Activated CD8-positive, alpha-beta memory T cell treated with anti-CD3 and anti-CD28 coated beads for 48 hours (primary cell): Measurements from ENCODE around the gene SPOCD1.

Experiments used
- DNase-seq, 3 experiments: peaks; one replicate each; pipeline ENCODE4 v3.0.0-alpha.2; 2020; ENCODE audit warnings: low read depth in 2 of 3, low spot score in 2 of 3

SPOCD1 gene

GRCh38 chr1:31815752-31816500, at the start of gene SPOCD1:
SPOCD1 (minus strand) TSS chr1:31816022; CDS start chr1:31815333, 689 bp downstream.
- peak; percentile 68 to 83 (median 76) for DNase-seq

- no peak for DNase-seq
Observed at GRCh38 chr1:31862071-31862470, 46.2 kb upstream of the SPOCD1 start.

- no peak for DNase-seq
Observed at GRCh38 chr1:31861346-31861745, 45.5 kb upstream of the SPOCD1 start.

GRCh38 chr1:31860581-31860980, 44.8 kb upstream of the SPOCD1 start:
- no peak for DNase-seq

DNA sequence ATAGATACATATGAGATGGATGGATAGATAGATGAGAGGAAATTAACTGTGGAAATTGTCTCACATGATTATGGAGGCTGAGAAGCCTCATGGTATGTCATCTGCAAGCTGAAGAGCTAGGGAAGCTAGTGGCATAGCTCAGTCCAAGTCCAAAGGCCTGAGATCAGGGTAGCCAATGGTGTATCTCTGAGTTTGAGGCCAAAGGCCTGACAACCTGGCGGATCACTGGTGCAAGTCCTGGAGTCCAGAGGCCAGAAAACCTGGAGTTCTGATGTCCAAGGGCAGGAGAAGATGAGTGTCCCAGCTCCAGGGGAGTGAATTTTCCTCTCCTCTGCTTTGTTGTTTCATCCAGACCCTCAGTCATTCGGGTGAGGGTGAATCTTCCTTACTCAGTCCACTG, 43.9 kb upstream of the SPOCD1 start:
- no peak for DNase-seq

- DNase-seq: no peak
Observed at GRCh38 chr1:31859044-31859443, 43.2 kb upstream of the SPOCD1 start.

- DNase-seq: no peak
Observed at GRCh38 chr1:31857863-31858262, 42.0 kb upstream of the SPOCD1 start.

DNA sequence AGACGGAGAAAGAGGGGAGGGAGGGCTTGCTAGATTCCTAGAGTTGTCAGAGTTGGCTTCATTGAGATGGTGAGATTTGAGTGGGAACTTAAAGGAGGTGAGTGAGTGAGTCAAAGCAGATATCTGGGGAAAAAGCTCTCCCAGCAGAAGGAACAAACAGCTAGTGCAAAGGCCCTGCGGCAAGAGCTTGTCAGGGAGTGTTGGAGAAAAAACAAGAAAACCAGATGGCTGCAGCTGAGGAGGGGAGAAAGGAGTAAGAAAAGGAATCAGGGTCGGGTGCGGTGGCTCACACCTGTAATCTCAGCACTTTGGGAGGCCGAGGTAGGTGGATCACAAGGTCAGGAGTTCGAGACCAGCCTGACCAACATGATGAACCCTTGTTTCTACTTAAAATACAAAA, 40.3 kb upstream of the SPOCD1 start:
- DNase-seq: no peak

- DNase-seq: no peak
Observed at GRCh38 chr1:31855038-31855845, 39.4 kb upstream of the SPOCD1 start.

DNA sequence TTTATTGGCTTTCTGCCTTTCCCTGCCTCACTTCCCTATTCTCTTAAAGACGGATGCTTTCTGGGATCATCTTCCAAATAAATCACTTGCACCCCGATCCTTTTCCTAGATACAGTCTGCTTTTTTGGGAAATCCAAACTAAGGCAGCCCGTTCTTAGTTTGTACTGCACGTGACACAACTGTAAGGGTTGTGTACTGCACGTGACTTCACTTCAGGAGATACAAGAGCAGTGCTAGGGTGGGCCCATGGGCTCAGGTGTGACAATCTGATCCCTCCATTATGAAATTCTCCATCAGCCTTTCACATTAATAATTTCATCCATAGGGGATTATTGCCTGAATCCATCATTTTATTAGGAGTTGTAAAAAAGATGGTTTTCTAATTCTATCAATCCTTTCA, 33.8 kb upstream of the SPOCD1 start:
- no peak for DNase-seq

- DNase-seq: no peak
Observed at GRCh38 chr1:31848381-31848897, 32.6 kb upstream of the SPOCD1 start.

DNA sequence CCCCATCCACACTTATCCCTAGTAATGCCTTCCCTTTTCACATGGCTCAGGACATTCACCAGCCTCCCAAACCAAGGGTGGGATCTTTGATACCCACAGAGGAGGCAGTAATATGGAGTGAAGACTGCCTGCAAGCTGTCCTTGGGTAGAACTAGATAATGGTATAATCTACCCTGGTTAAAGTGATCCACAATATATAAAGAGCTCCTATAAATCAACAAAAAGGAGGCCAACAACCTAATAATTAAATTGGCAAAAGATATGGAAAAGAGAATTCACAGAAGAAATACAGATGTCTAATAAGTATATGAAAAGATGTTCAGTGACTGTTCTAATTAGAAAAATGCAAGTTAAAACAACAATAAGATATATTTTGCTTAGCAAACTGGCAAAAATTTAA, 30.7 kb upstream of the SPOCD1 start:
- DNase-seq: no peak

DNA sequence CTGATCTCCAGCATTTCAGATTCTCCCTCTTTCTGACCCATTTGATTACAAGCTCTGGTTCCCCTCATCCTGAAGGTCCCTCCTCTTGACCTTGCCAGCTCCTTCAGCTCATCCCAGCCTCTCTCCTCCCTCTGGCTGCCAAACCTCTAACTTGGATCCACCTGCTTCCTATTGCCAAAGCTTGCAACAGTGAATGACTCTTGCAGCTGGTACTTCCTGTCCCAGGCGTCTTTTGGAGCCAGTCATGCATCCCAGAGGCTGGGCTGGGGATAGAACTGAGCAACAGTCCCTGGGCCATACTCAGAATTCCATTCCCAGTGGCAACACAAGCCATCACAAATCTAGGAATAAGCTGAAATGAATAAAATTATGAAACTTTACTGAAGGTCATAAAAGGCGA, 27.7 kb upstream of the SPOCD1 start:
- no peak for DNase-seq

DNA sequence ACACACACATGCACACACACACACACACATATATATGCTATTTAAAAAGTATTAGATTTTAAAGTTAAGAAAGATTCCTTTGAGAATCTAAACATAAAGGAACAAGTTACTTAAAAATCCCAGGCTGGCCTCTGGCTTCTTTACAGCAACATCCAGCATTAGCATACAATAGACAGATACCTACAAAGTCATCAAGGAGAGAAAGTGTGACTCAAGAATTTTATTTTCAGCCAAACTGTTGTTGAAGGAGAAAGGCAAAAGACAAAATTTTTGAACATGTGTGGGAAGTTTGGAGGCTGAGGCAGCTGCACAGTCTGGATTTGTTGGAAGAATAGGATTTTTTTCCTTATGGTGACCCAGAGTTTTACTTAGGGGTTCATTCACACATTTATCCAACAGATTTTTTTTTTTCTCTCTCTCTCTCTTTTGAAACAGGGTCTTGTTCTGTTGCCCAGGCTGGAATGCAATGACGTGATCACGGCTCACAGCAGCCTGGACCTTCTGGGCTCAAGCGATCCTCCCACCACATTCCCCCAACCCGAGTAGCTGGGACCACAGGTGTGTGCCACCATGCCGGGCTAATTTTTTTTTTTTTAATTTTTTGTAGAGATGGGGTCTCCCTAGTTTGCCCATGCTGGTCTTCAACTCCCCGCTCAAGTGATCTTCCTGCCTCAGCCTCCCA, 24.0 kb upstream of the SPOCD1 start:
- no peak for DNase-seq

DNA sequence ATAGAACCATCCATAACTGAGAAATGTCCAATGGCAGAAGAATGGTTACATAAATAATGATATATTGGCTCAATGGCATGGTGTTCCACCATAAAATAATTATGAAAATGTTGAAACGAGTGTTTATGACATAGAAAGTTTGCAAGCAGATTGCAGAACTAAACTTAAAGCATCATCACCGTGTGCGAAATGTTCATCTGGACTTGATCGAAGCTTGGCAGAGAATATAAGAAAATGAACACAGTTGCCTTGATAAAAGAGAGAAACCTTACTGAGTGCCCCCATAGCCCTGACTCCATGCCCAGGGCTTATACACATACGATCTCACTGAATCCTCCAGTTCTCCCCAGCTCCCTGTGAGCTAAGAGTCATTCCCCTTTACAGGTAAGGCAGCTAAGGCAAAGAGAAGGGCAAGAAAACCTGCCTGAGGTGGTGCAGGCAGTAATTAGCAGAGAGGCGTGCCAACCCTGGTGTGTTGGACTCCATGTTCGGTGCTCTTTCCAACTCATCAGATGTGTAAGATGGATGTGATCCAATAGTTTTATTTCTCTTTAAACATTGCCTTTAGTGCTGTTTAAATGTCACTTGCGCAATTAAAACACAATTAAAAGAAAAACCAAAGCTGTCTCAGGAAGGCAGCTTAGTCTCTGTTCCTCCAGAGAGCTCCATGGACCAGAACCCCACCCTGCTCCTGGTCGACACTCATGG, 21.8 kb upstream of the SPOCD1 start:
- no peak for DNase-seq

DNA sequence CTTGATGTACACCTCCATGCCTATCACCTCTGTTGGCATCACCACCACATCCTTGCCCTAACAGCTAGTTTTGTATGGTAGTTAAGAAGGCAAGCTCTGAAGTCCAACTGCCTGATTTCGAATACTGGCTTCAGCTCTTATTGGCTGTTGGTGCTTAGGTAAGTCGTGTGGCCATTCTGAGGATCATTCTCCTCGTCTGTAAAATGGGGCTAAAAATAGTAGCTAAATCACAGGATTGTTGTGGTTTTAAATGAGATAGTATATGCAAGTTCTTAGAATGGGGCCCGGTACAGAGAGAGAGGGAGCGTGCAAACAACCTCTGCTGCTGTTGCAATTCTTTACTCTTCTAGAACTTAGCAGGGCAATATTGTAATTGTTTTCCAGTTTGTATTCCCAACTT, 20.8 kb upstream of the SPOCD1 start:
- DNase-seq: no peak

DNA sequence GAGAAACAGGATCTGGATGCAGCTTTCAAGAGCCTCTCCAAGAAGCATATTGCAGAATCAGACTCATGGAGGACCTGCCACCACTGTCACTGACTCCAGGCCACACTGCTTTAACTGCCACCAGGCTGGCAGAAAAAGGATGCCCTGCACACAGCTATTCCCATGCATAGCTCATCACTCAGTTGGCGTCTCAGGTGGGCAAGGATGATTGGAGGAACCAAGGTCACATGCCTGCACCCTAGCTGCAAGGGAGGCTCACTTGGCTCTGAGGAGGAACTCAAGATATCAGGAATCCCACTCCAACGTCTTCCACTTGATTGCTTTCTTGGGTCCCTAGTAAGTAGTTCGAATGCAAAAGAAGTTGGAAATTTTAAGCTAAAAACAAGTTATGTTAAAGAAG, 19.6 kb upstream of the SPOCD1 start:
- no peak for DNase-seq

DNA sequence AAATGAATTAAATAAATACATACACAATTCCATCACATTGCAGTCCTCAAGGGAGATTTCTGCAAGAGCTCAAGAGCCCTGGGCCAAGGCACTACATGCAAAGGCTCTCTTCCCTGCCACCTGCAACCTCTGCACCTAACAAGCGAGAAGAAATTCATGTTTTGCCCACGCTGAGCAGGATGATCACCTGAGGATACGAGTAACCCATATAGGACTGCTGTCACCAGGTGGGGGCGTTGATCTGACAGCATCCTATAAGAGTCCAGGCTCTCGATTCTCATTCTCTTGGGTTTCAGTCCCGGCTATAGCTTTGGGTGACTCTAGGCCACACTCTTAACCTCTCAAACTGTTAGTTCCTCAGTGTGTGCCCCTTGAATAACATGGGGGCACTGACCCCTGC, 18.7 kb upstream of the SPOCD1 start:
- DNase-seq: no peak

DNA sequence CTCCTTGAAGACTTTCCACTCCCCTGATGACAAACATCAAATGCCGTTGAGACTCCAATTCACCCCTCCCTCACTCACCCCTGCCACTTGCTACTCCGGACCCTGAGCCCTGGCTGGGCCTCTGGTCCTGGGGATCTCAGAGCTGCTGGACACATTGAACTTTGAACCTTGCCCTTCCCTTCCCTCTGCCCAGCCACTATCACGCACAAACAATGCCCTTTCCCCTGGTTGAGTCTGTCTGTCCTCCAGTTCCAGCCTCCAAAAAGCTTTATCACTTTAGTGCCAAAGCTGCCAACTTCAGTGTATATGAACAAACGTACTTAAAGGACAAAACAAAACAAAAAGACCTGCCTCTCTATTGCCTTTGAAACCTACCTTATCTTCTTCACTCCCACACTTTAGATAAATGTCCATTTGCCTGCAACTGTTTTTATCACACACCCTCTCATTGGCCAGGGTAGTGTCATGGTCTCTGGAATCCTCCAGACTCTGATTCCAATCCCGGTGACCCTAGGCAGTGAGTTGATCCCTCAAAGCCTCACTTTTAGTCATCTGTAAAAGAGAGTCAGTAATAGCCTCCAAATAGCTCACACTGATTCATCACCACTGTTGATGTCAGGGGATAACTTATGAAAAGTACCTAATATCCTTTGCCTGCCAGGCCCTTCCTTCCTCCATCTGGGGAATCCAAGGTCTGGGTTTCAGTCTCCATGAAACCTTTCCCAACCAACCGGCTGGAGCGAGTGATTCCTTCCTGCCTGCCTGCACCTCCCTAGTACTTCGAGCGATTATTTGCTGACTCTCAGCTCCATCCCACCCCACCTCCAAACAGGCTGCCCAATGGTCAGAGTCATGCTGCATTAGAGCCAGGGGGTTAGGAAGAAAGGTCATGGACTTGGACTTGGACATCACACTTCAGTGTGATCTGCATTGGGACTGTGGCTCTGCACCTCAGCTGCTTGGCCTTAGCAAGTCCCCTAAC, 15.9 kb upstream of the SPOCD1 start:
- no peak for DNase-seq

GRCh38 chr1:31830511-31830910, 14.7 kb upstream of the SPOCD1 start:
- DNase-seq: no peak
